ENCODE data around the gene PCDH12. TPM values are rescaled to one million over a fixed set of nuclear protein-coding genes. Genes with fewer than 3 reads are reported as not detected.
A peak's percentile ranks its signal among the peaks of the same experiment; 100 is the strongest.

The PCDH12 gene
- total and polyA plus RNA-seq, 2 of the 8 experiments (the other 6 are each of a cell fraction or from before 2014, with no cell fraction given), result 0.06 to 0.17 TPM

- Histone ChIP-seq H3K4ac (replicated peaks; ENCODE audit: insufficient read length, low read depth, low read length) (no peak overlapping the region), H4K91ac (replicated peaks; ENCODE audit: insufficient read length, low read length) (no peak overlapping the region), H4K5ac (ENCODE audit: insufficient read length, low read depth, low read length) (peak overlapping the region; percentile 64), H3K27me3 (replicated peaks in 1 of 4; ENCODE audit: control insufficient read depth in 3 of 4, extremely low read depth in 1 of 4, insufficient read depth in 3 of 4, low read length in 3 of 4) (no peaks in the 10 kb centered on the region), H4K20me1 (replicated peaks in 1 of 2; ENCODE audit: control insufficient read depth in 1 of 2, insufficient read depth in 2 of 2, low read length in 2 of 2) (no peaks in the 10 kb centered on the region), H3K27ac (ENCODE audit: low read depth, low read length) (no peak overlapping the region), H3K36me3 (ENCODE audit: control insufficient read depth in 2 of 4, insufficient read depth in 4 of 4, low read length in 3 of 4) (peaks cover 0 to 10% (median 4%) of the 10 kb centered on the region in 4 experiments; a peak in 3 of 8 replicates), H2BK5ac (ENCODE audit: low read depth, low read length) (no peak overlapping the region), H2AK5ac (ENCODE audit: low read depth, low read length) (no peak overlapping the region), H3K23ac (ENCODE audit: insufficient read length) (no peak overlapping the region), H4K8ac (ENCODE audit: extremely low read depth, insufficient read depth, low read length) (no peak overlapping the region), H3K9ac (replicated peaks in 1 of 4; ENCODE audit: extremely low read depth in 1 of 4, low read depth in 3 of 4, low read length in 3 of 4) (peak overlapping the region in 3 of 4 experiments; percentile 45 to 79 (median 74); a peak in 4 of 7 replicates), H2AFZ (ENCODE audit: low read length) (0 out of 2 replicates have a peak overlapping the region, but pooled peaks have one; percentile 33), H2BK20ac (ENCODE audit: low read length) (no peak overlapping the region), H3K9me3 (ENCODE audit: insufficient read depth in 2 of 2, low read depth in 1 of 2, low read length in 1 of 2) (no peaks in the 10 kb centered on the region), H3K4me3 (ENCODE audit: extremely low read depth in 1 of 4, insufficient read depth in 2 of 4, low read depth in 3 of 4, low read length in 4 of 4) (peak overlapping the region; percentile 63 to 77 (median 70)), H2BK15ac (ENCODE audit: low read length) (no peak overlapping the region), H3K18ac (ENCODE audit: extremely low read depth, low read length) (no peak overlapping the region), H2BK120ac (replicated peaks; ENCODE audit: low read depth, low read length) (no peak overlapping the region), H3K56ac (replicated peaks; ENCODE audit: insufficient read length, low read depth, low read length) (no peak overlapping the region), H3K79me1 (ENCODE audit: low read depth, low read length) (no peaks in the 10 kb centered on the region), H3K14ac (ENCODE audit: insufficient read length) (no peak overlapping the region), H3K79me2 (ENCODE audit: control insufficient read depth in 1 of 2, insufficient read depth in 2 of 2, low read length in 2 of 2) (no peaks in the 10 kb centered on the region), H3K4me2 (ENCODE audit: insufficient read depth in 1 of 2, low read depth in 2 of 2, low read length in 2 of 2) (peak overlapping the region; percentile 77 to 90), H2BK12ac (ENCODE audit: low read depth, low read length) (no peak overlapping the region), H3K4me1 (replicated peaks in 1 of 4; ENCODE audit: control insufficient read depth in 3 of 4, insufficient read depth in 4 of 4, low read length in 3 of 4) (peaks cover 0 to 6% (median 3%) of the 10 kb centered on the region in 4 experiments; a peak in 3 of 7 replicates), H3K23me2 (ENCODE audit: low read depth, low read length) (peaks cover 6% of the 10 kb centered on the region)
- CTCF ChIA-PET (ENCODE audit: partially characterized antibody), result interaction anchor here (0.6 to 6.0 kb wide), 35 partner anchors 8 to 580 kb away, joined by 3 to 40 read pairs (median 5); partner anchors contain the start of genes DIAPH1, GNPDA1, PCDH1 and PCDH12
- POLR2A ChIA-PET (ENCODE audit: partially characterized antibody), result interaction anchor here (0.7 to 2.2 kb wide), 13 partner anchors 9 to 354 kb away, joined by 3 to 10 read pairs (median 4); partner anchors contain the start of genes ARAP3, DIAPH1, GNPDA1 and PCDH1
- WGBS, 2 experiments (ENCODE audit: extremely low coverage in 1 of 2, insufficient coverage in 1 of 2, insufficient read length in 1 of 2, insufficient replicate concordance in 2 of 2, low coverage in 1 of 2, low lambda C conversion rate in 2 of 2, missing lambda C conversion rate in 1 of 2), result 68% methylated on average over 2 of the region's 2 CpGs; no CpG with 5 or more reads in 1 of the 2 experiments
- no peak for TF ChIP-seq TAF1 (IDR thresholded peaks at IDR 0.05; ENCODE audit: low read depth, low read length)
- TF ChIP-seq BACH1 (IDR thresholded peaks at IDR 0.05; ENCODE audit: low read length), result no peak
- no peak for TF ChIP-seq E2F6 (IDR thresholded peaks at IDR 0.05)
- TF ChIP-seq NRF1 (IDR thresholded peaks at IDR 0.05; ENCODE audit: low read depth, low read length), result no peak
- no peak for TF ChIP-seq MAX (IDR thresholded peaks at IDR 0.05)
- no peak for TF ChIP-seq BCL11A (IDR thresholded peaks at IDR 0.05; ENCODE audit: low read depth in 2 of 2, low read length in 2 of 2)
- no peak for TF ChIP-seq TBP (IDR thresholded peaks at IDR 0.05; ENCODE audit: low read depth, low read length)
- TF ChIP-seq ATF3 (IDR thresholded peaks at IDR 0.05; ENCODE audit: insufficient read depth, low read depth, low read length), result no peak
- DNase-seq (ENCODE audit: low read depth in 1 of 2, low spot score in 2 of 2), result no peak
- no peak for FAIRE-seq
These were observed 12.1 kb upstream of the PCDH12 start for GRCh38 chr5:141969783-141970771.
